WTC11 (cell line): Measurements from ENCODE around the gene NMU. TPM values are rescaled to one million over a fixed set of nuclear protein-coding genes. Genes with fewer than 3 reads are reported as not detected.

Experiments
- ATAC-seq: fragments of 200-7000 bp; cut with Tn5 transposase; 2 replicates; pipeline ENCODE4 v1.10.0; 2021; ENCODE audit warnings: mild to moderate bottlenecking, moderate library complexity
- CTCF ChIA-PET: fragments of 300-600 bp; sonication (Branson Sonifier 250); formaldehyde crosslinking; loops from one replicate; lab custom pipeline; 2021; ENCODE audit warnings: antibody characterized with exemption; lab: Charles Lee
- POLR2A ChIA-PET: fragments of 350-600 bp; sonication (Branson Sonifier 250); formaldehyde crosslinking; loops from one replicate; lab custom pipeline; 2021; ENCODE audit warnings: antibody characterized with exemption; lab: Charles Lee
- DNase-seq: peaks from one replicate; pipeline ENCODE4 v3.0.0; 2021; ENCODE audit warnings: low spot score
- H3K27ac Mint-ChIP-seq: 2 replicates; pipeline ENCODE4 v1.8.0; 2021; ENCODE audit warnings: mixed read lengths
- H3K27me3 Mint-ChIP-seq: 2 replicates; pipeline ENCODE4 v1.8.0; 2021; ENCODE audit warnings: low read depth, mild to moderate bottlenecking, moderate library complexity, mixed read lengths
- H3K36me3 Mint-ChIP-seq: 2 replicates; pipeline ENCODE4 v1.8.0; 2021; ENCODE audit warnings: mixed read lengths
- H3K4me1 Mint-ChIP-seq: 2 replicates; pipeline ENCODE4 v1.8.0; 2022; ENCODE audit warnings: mixed read lengths
- H3K4me3 Mint-ChIP-seq: 2 replicates; pipeline ENCODE4 v1.8.0; 2021; ENCODE audit warnings: mild to moderate bottlenecking, moderate library complexity, mixed read lengths
- H3K9me3 Mint-ChIP-seq: 2 replicates; pipeline ENCODE4 v1.8.0; 2021; ENCODE audit warnings: mixed read lengths
- ARID4B ChIP-seq: sonication (generic); formaldehyde crosslinking; IDR thresholded peaks from 2 replicates; pipeline ENCODE4 v1.8.0; 2023; ENCODE audit warnings: missing genetic modification reagents, mild to moderate bottlenecking, borderline replicate concordance
- CDX4 ChIP-seq: fragments of 250-450 bp; sonication (Bioruptor Pico); IDR thresholded peaks from 2 replicates; pipeline ENCODE4 v1.9.0; 2021; ENCODE audit warnings: moderate library complexity, mild to moderate bottlenecking, inconsistent platforms, borderline replicate concordance
- CREM ChIP-seq: sonication (generic); formaldehyde crosslinking; IDR thresholded peaks from 2 replicates; pipeline ENCODE4 v1.8.1; 2022; ENCODE audit warnings: mild to moderate bottlenecking, missing genetic modification reagents, moderate library complexity
- EMX1 ChIP-seq: fragments of 250-450 bp; sonication (Bioruptor Pico); IDR thresholded peaks from 2 replicates; pipeline ENCODE4 v1.8.0; 2021; ENCODE audit warnings: mild to moderate bottlenecking
- GABPB1 ChIP-seq: sonication (generic); formaldehyde crosslinking; IDR thresholded peaks from 2 replicates; pipeline ENCODE4 v1.8.1; 2023; ENCODE audit warnings: mild to moderate bottlenecking, missing genetic modification reagents
- GRHL2 ChIP-seq: fragments of 250-450 bp; sonication (Bioruptor Pico); IDR thresholded peaks from 2 replicates; pipeline ENCODE4 v1.8.0; 2022; ENCODE audit warnings: mild to moderate bottlenecking, moderate library complexity; ENCODE audit not compliant: insufficient replicate concordance, severe bottlenecking
- KAT7 ChIP-seq: sonication (generic); formaldehyde crosslinking; IDR thresholded peaks from 2 replicates; pipeline ENCODE4 v1.8.1; 2023; ENCODE audit warnings: missing genetic modification reagents, mild to moderate bottlenecking, borderline replicate concordance
- NFYB ChIP-seq: sonication (generic); formaldehyde crosslinking; conservative IDR thresholded peaks from 2 replicates; pipeline ENCODE4 v1.8.0; 2022; ENCODE audit warnings: low read depth, missing genetic modification reagents
- PRRX2 ChIP-seq: fragments of 250-450 bp; sonication (Bioruptor Pico); IDR thresholded peaks from 2 replicates; pipeline ENCODE4 v1.8.0; 2021; ENCODE audit warnings: mild to moderate bottlenecking
- USF1 ChIP-seq: sonication (generic); formaldehyde crosslinking; IDR thresholded peaks from 2 replicates; pipeline ENCODE4 v1.8.0; 2022; ENCODE audit warnings: mild to moderate bottlenecking, missing genetic modification reagents
- ZNF317 ChIP-seq: sonication (generic); formaldehyde crosslinking; IDR thresholded peaks from 2 replicates; pipeline ENCODE4 v1.8.1; 2023; ENCODE audit warnings: low read depth, mild to moderate bottlenecking, moderate library complexity, missing genetic modification reagents, borderline replicate concordance
- total RNA-seq: library from RNA; stranded (reverse); gene quantifications from 3 replicates; pipeline ENCODE4 v1.2.3, GENCODE V29; 2021

NMU gene
- total RNA-seq, 1 experiment from 2014 or later: 43.7 TPM

GRCh38 chr4:55675196-55675793, 39.2 kb upstream of the NMU start (continued):
- TF ChIP-seq NFYB: no peak

GRCh38 chr4:55673424-55673823, 37.3 kb upstream of the NMU start:
- CTCF ChIA-PET: no interaction called here

GRCh38 chr4:55671667-55672066, 35.6 kb upstream of the NMU start:
- Mint-ChIP-seq H3K27me3 (no peaks in the 10 kb centered on the region; the same call in 1 of the 2 replicates), H3K27ac (no peak overlapping the region), H3K36me3 (peaks cover 3% of the 10 kb centered on the region; the same call in 1 of the 2 replicates), H3K4me1 (peaks cover 40% of the 10 kb centered on the region), H3K9me3 (peaks cover 31% of the 10 kb centered on the region)
- ATAC-seq: no peak
- ChIA-PET POLR2A (no interaction called here), CTCF (no interaction called here)
- DNase-seq: no peak
- TF ChIP-seq USF1 (CRISPR knock-in tag) (no peak), PRRX2 (CRISPR knock-in tag) (no peak), ZNF317 (CRISPR knock-in tag) (peak; percentile 75)
- TF ChIP-seq, all 79 proteins: peak for 1
- H3K4me3 Mint-ChIP-seq: no peak overlapping the region

More at GRCh38 chr4:55673424-55673823, 37.3 kb upstream of the NMU start:
- H3K27me3 Mint-ChIP-seq: no peaks in the 10 kb centered on the region; the same call in 1 of the 2 replicates
- no peak overlapping the region for H3K27ac Mint-ChIP-seq
- no peak for TF ChIP-seq GRHL2 (CRISPR knock-in tag)
- no peak for TF ChIP-seq EMX1 (CRISPR knock-in tag)
- no peak for TF ChIP-seq CDX4 (CRISPR knock-in tag)
- no peak for TF ChIP-seq ZNF317 (CRISPR knock-in tag)
- TF ChIP-seq ARID4B (CRISPR knock-in tag): no peak
- no peak overlapping the region for H3K4me3 Mint-ChIP-seq
- DNase-seq: no peak
- POLR2A ChIA-PET: no interaction called here
- peaks cover 3% of the 10 kb centered on the region; the same call in 1 of the 2 replicates for H3K36me3 Mint-ChIP-seq
- peaks cover 26% of the 10 kb centered on the region for H3K4me1 Mint-ChIP-seq
- ATAC-seq: no peak
- peaks cover 31% of the 10 kb centered on the region for H3K9me3 Mint-ChIP-seq

GRCh38 chr4:55670695-55671094, 34.6 kb upstream of the NMU start:
- Mint-ChIP-seq H3K4me3 (no peak overlapping the region), H3K4me1 (peaks cover 36% of the 10 kb centered on the region), H3K27me3 (no peaks in the 10 kb centered on the region; the same call in 1 of the 2 replicates), H3K36me3 (peaks cover 3% of the 10 kb centered on the region; the same call in 1 of the 2 replicates), H3K9me3 (peaks cover 26% of the 10 kb centered on the region), H3K27ac (no peak overlapping the region)
- no peak for ATAC-seq
- no peak for DNase-seq
- TF ChIP-seq KAT7 (CRISPR knock-in tag) (no peak), CREM (CRISPR knock-in tag) (no peak), GABPB1 (CRISPR knock-in tag) (no peak)
- POLR2A ChIA-PET: no interaction called here
- CTCF ChIA-PET: interaction anchor here (0.5 kb wide), 1 partner anchor 297 kb away, joined by 3 read pairs; no protein-coding TSS in a partner anchor
